Measurements from ENCODE around the gene ZNF514. TPM values are rescaled to one million over a fixed set of nuclear protein-coding genes. Genes with fewer than 3 reads are reported as not detected.

The ZNF514 gene
- total RNA-seq, 1 experiment from 2014 or later: 8.5 TPM

- Histone ChIP-seq H3K79me2 (ENCODE audit: insufficient read depth, low read length) (no peaks in the 10 kb centered on the region), H3K27me3 (ENCODE audit: insufficient read depth, low read length) (no peaks in the 10 kb centered on the region), H3K9me2 (ENCODE audit: insufficient read depth) (no peaks in the 10 kb centered on the region), H3K9ac (ENCODE audit: low read length) (no peak overlapping the region), H3K9me3 (ENCODE audit: control insufficient read depth in 1 of 2, insufficient read depth in 1 of 2, low read depth in 1 of 2, low read length in 2 of 2) (no peaks in the 10 kb centered on the region), H3K4me1 (ENCODE audit: control insufficient read depth in 1 of 2, insufficient read depth in 2 of 2, low read length in 2 of 2) (no peaks in the 10 kb centered on the region), H3K4me2 (ENCODE audit: low read length) (no peak overlapping the region), H2AFZ (ENCODE audit: low read depth, low read length, poor library complexity, severe bottlenecking) (no peak overlapping the region), H3K4me3 (replicated peaks in 1 of 2; ENCODE audit: low read depth in 1 of 2, low read length in 2 of 2) (no peak overlapping the region), H4K20me1 (ENCODE audit: insufficient read depth) (no peaks in the 10 kb centered on the region), H3K36me3 (ENCODE audit: control insufficient read depth in 1 of 2, insufficient read depth in 2 of 2, low read length in 2 of 2) (peaks cover 2 to 17% of the 10 kb centered on the region in 2 experiments; a peak in 2 of 4 replicates), H3K27ac (ENCODE audit: low read depth, low read length) (no peak overlapping the region)
- RAD21 ChIA-PET (ENCODE audit: low non-redundant PET in 1 of 2, low total read pairs in 2 of 2, uncharacterized antibody in 2 of 2, unreplicated experiment in 2 of 2): no interaction called here
- POLR2A ChIA-PET: no interaction called here
- no peak for DNase-seq (ENCODE audit: low read depth, low spot score)
- TF ChIP-seq SIN3A (IDR thresholded peaks at IDR 0.05; ENCODE audit: low read depth): no peak
- TF ChIP-seq, protein P1, sequence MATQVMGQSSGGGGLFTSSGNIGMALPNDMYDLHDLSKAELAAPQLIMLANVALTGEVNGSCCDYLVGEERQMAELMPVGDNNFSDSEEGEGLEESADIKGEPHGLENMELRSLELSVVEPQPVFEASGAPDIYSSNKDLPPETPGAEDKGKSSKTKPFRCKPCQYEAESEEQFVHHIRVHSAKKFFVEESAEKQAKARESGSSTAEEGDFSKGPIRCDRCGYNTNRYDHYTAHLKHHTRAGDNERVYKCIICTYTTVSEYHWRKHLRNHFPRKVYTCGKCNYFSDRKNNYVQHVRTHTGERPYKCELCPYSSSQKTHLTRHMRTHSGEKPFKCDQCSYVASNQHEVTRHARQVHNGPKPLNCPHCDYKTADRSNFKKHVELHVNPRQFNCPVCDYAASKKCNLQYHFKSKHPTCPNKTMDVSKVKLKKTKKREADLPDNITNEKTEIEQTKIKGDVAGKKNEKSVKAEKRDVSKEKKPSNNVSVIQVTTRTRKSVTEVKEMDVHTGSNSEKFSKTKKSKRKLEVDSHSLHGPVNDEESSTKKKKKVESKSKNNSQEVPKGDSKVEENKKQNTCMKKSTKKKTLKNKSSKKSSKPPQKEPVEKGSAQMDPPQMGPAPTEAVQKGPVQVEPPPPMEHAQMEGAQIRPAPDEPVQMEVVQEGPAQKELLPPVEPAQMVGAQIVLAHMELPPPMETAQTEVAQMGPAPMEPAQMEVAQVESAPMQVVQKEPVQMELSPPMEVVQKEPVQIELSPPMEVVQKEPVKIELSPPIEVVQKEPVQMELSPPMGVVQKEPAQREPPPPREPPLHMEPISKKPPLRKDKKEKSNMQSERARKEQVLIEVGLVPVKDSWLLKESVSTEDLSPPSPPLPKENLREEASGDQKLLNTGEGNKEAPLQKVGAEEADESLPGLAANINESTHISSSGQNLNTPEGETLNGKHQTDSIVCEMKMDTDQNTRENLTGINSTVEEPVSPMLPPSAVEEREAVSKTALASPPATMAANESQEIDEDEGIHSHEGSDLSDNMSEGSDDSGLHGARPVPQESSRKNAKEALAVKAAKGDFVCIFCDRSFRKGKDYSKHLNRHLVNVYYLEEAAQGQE (IDR thresholded peaks at IDR 0.05; ENCODE audit: low read depth): no peak
- TF ChIP-seq POLR2A (IDR thresholded peaks at IDR 0.05; ENCODE audit: borderline replicate concordance, extremely low read depth, insufficient read depth, insufficient read length): no peak
- no peak for TF ChIP-seq CTCF (IDR thresholded peaks at IDR 0.05 in 2 of 3, conservative IDR thresholded peaks at IDR 0.05 in 1 of 3; ENCODE audit: borderline replicate concordance in 1 of 3, insufficient read depth in 1 of 3, low read depth in 2 of 3, low read length in 2 of 3)
- no peak for TF ChIP-seq CBX3 (IDR thresholded peaks at IDR 0.05; ENCODE audit: low read depth)
- no peak for TF ChIP-seq ELF1 (IDR thresholded peaks at IDR 0.05; ENCODE audit: borderline replicate concordance, low read depth)
- TF ChIP-seq, protein P2, sequence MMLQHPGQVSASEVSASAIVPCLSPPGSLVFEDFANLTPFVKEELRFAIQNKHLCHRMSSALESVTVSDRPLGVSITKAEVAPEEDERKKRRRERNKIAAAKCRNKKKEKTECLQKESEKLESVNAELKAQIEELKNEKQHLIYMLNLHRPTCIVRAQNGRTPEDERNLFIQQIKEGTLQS (IDR thresholded peaks at IDR 0.05): no peak
- CTCF ChIA-PET: no interaction called here
- no TSS peak for BruUV-seq (replicated peaks)
- no peak for ATAC-seq
- intact Hi-C loops (cut with micrococcal nuclease): no loop called here
These were observed 19.8 kb upstream of the ZNF514 start for GRCh38 chr2:95179451-95179850.

Measured in HCT116 (cell line).